ENCODE measurements around the gene EGFL8.
A peak's percentile ranks its signal among the peaks of the same experiment; 100 is the strongest.
"Not testable (repeated sequence)": the region's sequence is repeated elsewhere in the genome, so short reads cannot be mapped to it uniquely, and the experiment has no call there.

EGFL8 gene

DNA sequence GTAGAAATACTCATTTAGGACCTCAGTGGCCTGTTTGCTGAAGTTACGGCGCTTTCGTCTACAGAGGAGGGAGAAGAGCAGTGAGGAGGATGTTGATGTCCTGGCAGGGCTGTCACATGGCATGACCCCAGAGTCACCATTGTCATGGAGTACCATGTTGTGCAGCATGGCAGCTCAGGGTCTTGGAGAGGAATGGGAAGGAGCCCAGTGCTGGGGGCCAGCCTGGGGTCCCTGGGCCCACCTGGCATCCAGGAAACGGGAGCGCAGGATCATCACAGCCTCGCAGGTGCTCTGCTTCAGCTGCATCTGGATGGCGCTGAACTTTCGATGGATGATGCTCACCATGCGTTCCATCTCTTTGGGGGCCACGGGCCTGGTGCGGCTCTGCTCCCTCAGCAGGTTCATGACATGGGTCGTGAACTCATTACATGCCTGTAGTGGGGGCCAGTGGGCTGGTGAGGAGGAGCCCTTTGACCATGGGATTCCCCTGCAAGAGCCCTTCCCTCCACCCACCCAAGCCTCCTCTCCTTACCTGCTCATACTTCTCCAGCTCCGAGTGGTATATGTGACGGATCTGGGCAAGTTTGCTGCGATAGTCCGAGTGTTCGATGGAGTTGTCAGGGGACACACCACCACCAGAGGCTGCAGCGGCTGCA lies 23.5 kb downstream of the EGFL8 start:
- peak overlapping the region; percentile 85 for H3K27ac Mint-ChIP-seq
- peaks cover 70% of the 10 kb centered on the region for H3K36me3 Mint-ChIP-seq
- CTCF ChIA-PET, H3K9me3 Mint-ChIP-seq, DNase-seq, H3K27me3 Mint-ChIP-seq: not testable (repeated sequence)
- peak overlapping the region; percentile 92 for H3K4me3 Mint-ChIP-seq
- H3K4me1 Mint-ChIP-seq, result peaks cover 40% of the 10 kb centered on the region

GRCh38 chr6:32188381-32189068 lies 24.1 kb downstream of the EGFL8 start:
- no peak for DNase-seq
- Mint-ChIP-seq H3K4me1 (peaks cover 45% of the 10 kb centered on the region), H3K36me3 (peaks cover 70% of the 10 kb centered on the region), H3K27ac (peak overlapping the region; percentile 90), H3K27me3 (peaks cover 5% of the 10 kb centered on the region), H3K4me3 (peak overlapping the region; percentile 92), H3K9me3 (no peaks in the 10 kb centered on the region)
- CTCF ChIA-PET, result no interaction called here

DNA sequence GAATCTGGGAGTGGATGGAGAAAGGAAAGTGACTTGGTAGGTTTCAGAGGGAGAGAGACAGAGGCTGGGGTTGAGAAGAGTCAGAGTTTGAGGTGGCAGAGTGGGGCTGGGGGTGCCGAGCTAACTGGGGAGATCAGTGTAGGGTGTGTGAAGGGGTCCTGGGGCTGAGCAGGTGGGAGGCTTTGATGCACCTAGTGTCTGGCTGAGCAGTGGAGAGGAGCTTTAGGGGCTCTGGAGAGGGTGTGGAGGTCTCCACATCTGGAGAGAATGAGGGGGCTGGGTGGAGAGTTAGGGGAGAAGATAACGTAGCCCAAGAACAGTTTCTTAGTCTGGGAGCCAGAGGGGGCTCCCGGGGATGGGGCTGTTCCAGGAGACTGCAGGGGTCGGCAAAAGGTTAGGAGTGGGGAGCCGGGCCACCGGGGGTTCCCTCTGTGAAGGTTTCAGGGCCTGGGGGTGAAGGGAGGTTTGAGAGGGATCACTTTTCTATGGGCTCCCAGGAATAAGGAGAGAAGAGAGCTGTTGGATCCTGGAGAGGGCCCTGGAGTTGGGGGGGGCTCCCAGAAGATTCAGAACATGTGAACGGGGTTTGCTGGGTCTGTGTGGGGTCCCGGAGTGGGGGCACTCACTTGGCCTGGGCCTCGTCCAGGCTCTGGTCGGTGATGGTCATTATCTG lies 24.8 kb downstream of the EGFL8 start:
- Mint-ChIP-seq H3K4me3 (peak overlapping the region; percentile 92), H3K9me3 (no peaks in the 10 kb centered on the region), H3K27me3 (peaks cover 5% of the 10 kb centered on the region), H3K27ac (peak overlapping the region; percentile 90), H3K4me1 (peaks cover 52% of the 10 kb centered on the region), H3K36me3 (peaks cover 66% of the 10 kb centered on the region)
- CTCF ChIA-PET, result no interaction called here
- no peak for DNase-seq

- CTCF ChIA-PET, result no interaction called here
- Mint-ChIP-seq H3K9me3 (no peaks in the 10 kb centered on the region), H3K36me3 (peaks cover 65% of the 10 kb centered on the region), H3K4me1 (peaks cover 57% of the 10 kb centered on the region), H3K27ac (peak overlapping the region; percentile 90), H3K27me3 (peaks cover 5% of the 10 kb centered on the region), H3K4me3 (peak overlapping the region; percentile 92)
- no peak for DNase-seq
These were observed 25.3 kb downstream of the EGFL8 start for GRCh38 chr6:32189742-32190053.

DNA sequence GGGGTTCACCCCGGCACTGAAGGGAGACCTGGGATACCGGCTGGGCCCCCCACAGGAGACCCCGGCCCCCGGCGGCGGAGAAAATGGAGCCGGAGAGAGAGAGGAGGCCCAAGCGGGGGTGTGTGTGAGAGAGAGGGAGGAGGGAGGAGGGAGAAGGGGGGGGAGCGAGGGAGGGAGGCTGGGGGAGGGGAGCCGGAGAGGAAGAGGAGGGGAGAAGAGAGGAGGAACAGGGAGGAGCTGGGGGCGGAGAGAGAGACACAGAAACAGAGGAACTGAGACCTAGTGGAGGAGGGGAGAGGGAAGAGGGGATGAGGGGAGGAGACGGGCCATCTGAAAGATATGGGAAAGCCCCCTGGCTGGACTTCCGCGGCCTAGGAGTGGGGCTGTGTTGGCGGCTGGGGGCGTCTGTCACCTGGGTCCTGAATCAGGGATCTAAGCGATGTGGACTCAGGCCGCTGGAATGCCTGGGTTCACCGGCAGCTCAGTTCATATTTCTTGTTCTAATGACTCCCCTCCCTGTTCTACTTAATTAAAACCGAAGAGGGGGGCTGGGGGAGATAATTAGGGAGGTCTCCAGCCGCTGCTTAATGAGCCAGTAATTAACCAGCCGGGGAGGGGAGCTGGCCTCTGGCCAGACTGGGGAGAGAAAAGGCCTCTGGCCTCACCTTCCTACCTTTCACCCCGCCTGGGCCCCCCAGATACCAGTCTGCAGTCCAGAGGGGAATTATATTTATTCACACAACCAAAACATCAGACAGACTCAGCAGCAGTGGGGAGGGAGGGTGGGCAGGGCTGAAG lies 25.9 kb downstream of the EGFL8 start, which contains the start of gene PBX2:
PBX2 (minus strand) TSS at position 149 of the 798 bp plus-strand sequence. CDS start 287 bp downstream, outside the sequence.
- H3K27ac Mint-ChIP-seq, result peak within 1 kb of the TSS; percentile 98
- H3K27me3 Mint-ChIP-seq, result peaks cover 5% of the 10 kb centered on the region
- CTCF ChIA-PET, result interaction anchor here (0.9 to 1.7 kb wide), 3 partner anchors 8 to 72 kb away, joined by 5 to 6 read pairs (median 5); no protein-coding TSS in a partner anchor
- peak; percentile 94 for DNase-seq
- peaks cover 65% of the 10 kb centered on the region for H3K36me3 Mint-ChIP-seq
- peak within 1 kb of the TSS; percentile 100 for H3K4me3 Mint-ChIP-seq
- H3K4me1 Mint-ChIP-seq, result peaks cover 63% of the 10 kb centered on the region
- H3K9me3 Mint-ChIP-seq, result no peaks in the 10 kb centered on the region

GRCh38 chr6:32190911-32191677 lies 26.7 kb downstream of the EGFL8 start:
- H3K27ac Mint-ChIP-seq, result peak overlapping the region; percentile 98
- H3K4me1 Mint-ChIP-seq, result peaks cover 59% of the 10 kb centered on the region
- peaks cover 5% of the 10 kb centered on the region for H3K27me3 Mint-ChIP-seq
- CTCF ChIA-PET, result interaction anchor here (0.9 to 1.7 kb wide), 3 partner anchors 9 to 73 kb away, joined by 5 to 6 read pairs (median 5); no protein-coding TSS in a partner anchor
- H3K9me3 Mint-ChIP-seq, result no peaks in the 10 kb centered on the region
- peaks cover 58% of the 10 kb centered on the region for H3K36me3 Mint-ChIP-seq
- no peak for DNase-seq
- H3K4me3 Mint-ChIP-seq, result peak overlapping the region; percentile 100

DNA sequence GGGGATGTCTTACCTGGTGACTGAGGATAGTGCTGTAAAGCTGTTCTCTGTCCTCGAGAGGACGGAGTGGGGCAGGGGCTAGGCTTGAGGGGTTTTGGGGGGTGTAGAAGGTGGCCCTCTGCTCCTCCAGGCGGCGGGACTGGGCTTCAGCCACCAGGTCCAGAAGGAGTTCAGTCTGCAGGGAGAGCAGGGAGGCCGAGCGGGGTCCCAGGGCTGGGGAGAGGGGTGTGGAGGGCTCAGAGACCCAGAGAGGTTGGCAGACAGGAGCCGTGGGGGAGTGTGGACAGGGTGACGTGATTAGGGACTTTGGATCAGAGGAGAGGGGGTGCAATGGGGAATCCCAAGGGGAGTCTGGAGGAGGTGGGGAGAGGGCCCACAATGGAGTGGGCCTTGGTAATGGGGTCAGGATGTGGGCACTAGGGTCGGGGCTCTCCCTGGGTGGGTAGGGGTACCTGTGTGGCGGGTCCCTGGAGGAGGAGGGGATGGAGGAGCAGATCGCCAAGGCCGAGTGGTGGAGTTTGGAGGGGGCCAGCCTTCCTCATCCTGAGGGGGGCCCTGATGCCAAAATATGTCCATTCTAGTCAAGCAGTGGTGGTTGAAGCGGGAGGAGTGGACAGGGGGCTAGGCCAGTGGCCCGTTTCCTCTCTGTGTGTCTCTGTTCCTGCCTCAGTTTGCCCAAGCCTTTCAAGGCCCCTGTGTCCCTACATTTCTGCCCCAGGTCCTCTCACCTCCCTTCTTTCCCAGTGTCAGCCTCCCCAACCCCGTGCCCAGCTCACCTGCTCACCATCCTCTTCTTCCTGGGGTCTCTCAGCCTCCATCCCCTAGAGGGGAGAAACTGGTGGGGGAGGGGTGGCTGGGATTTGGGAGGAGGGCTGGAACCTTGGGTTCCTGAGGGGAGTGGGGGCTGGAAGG lies 27.6 kb downstream of the EGFL8 start:
- no peak for DNase-seq
- peak overlapping the region; percentile 100 for H3K4me3 Mint-ChIP-seq
- peaks cover 5% of the 10 kb centered on the region for H3K27me3 Mint-ChIP-seq
- no peaks in the 10 kb centered on the region for H3K9me3 Mint-ChIP-seq
- H3K27ac Mint-ChIP-seq, result peak overlapping the region; percentile 98
- peaks cover 50% of the 10 kb centered on the region for H3K36me3 Mint-ChIP-seq
- peaks cover 56% of the 10 kb centered on the region for H3K4me1 Mint-ChIP-seq
- CTCF ChIA-PET, result interaction anchor here (0.8 to 1.7 kb wide), 5 partner anchors 9 to 74 kb away, joined by 3 to 6 read pairs (median 5); no protein-coding TSS in a partner anchor

DNA sequence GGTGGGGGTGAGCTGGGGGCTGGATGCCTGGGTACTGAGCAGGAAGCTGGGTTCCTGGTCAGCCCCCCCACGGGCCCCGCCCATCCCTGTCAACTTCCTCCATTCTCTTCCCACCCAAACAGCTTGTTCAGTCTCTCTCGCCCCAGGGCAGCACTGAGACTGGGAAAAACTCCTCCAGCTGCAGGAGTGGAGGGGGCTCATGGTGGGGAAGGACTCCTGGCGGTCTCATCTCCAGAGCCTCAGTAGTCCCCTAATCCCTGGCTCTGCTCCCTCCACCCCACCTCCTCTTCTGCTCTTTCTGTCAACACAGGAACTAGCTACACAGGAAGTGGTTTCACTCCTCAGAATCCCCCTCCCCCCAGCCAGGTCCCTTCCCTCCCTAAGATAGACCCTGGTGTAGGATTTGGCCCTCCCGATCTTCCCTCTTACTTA lies 28.2 kb downstream of the EGFL8 start, which contains the start of gene GPSM3:
GPSM3 (minus strand) TSS at position 36 of the 432 bp plus-strand sequence. CDS start 130 bp downstream, outside the sequence.
- peak within 1 kb of the TSS; percentile 100 for H3K4me3 Mint-ChIP-seq
- peak within 1 kb of the TSS; percentile 98 for H3K27ac Mint-ChIP-seq
- H3K9me3 Mint-ChIP-seq, result no peaks in the 10 kb centered on the region
- peak; percentile 79 for DNase-seq
- peaks cover 5% of the 10 kb centered on the region for H3K27me3 Mint-ChIP-seq
- peaks cover 43% of the 10 kb centered on the region for H3K36me3 Mint-ChIP-seq
- peaks cover 51% of the 10 kb centered on the region for H3K4me1 Mint-ChIP-seq
- CTCF ChIA-PET, result interaction anchor here (0.8 to 1.6 kb wide), 3 partner anchors 10 to 64 kb away, joined by 3 to 6 read pairs (median 5); no protein-coding TSS in a partner anchor

DNA sequence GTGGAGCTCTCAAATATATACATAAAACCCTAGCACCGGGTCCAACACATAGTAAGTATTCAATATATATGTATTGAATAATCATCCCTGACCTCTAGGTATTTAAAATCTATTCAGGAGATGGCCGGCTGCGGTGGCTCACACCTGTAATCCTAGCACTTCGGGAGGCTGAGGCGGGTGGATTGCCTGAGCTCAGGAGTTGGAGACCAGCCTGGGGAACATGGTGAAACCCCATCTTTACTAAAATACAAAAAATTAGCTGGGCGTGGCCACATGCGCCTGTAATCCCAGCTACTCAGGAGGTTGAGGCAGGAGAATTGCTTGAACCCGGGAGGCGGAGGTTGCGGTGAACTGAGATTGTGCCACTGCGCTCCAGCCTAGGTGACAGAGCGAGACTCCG lies 28.7 kb downstream of the EGFL8 start:
- Mint-ChIP-seq H3K4me1 (peaks cover 46% of the 10 kb centered on the region), H3K36me3 (peaks cover 39% of the 10 kb centered on the region), H3K4me3 (peak overlapping the region; percentile 100), H3K27ac (peak overlapping the region; percentile 98)
- CTCF ChIA-PET, result interaction anchor here (0.8 to 1.6 kb wide), 3 partner anchors 11 to 64 kb away, joined by 3 to 6 read pairs (median 5); no protein-coding TSS in a partner anchor
- DNase-seq, H3K27me3 Mint-ChIP-seq, H3K9me3 Mint-ChIP-seq: not testable (repeated sequence)

DNA sequence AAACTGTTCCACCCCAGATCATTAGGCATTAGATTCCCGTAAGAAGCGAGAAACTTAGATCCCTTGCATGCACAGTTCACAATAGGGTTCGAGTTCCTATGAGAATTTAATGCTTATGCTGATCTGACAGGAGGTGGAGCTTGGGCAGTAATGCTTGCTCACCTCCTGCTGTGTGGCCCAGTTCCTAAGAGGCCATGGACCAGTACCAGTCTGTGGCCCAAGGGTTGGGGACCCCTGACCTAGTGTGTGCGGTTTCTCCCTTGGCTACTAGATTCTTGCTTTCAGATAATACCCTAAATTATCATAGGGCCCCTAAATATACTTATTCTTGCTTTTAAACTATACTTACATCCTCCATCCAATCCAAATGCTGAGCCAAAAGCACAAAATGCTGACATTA lies 30.0 kb downstream of the EGFL8 start:
- Mint-ChIP-seq H3K36me3 (peaks cover 28% of the 10 kb centered on the region), H3K4me1 (peaks cover 34% of the 10 kb centered on the region), H3K27me3 (peaks cover 8% of the 10 kb centered on the region), H3K27ac (no peak overlapping the region), H3K9me3 (no peaks in the 10 kb centered on the region), H3K4me3 (peak overlapping the region; percentile 94)
- no peak for DNase-seq
- CTCF ChIA-PET, result interaction anchor here (0.6 to 1.6 kb wide), 4 partner anchors 40 to 408 kb away, joined by 3 to 4 read pairs (median 3); no protein-coding TSS in a partner anchor

- peaks cover 27% of the 10 kb centered on the region for H3K36me3 Mint-ChIP-seq
- peaks cover 34% of the 10 kb centered on the region for H3K4me1 Mint-ChIP-seq
- CTCF ChIA-PET, result interaction anchor here (0.6 to 1.6 kb wide), 15 partner anchors 16 to 399 kb away, joined by 3 to 9 read pairs (median 3); partner anchors contain the start of genes RNF5 and VARS1
- H3K4me3 Mint-ChIP-seq, result peak overlapping the region; percentile 94
- peaks cover 8% of the 10 kb centered on the region for H3K27me3 Mint-ChIP-seq
- no peaks in the 10 kb centered on the region for H3K9me3 Mint-ChIP-seq
- DNase-seq, result peak; percentile 61
- peak overlapping the region; percentile 99 for H3K27ac Mint-ChIP-seq
These were observed 30.6 kb downstream of the EGFL8 start for GRCh38 chr6:32194825-32195651.
